ENCODE data around the gene SLC35F6. TPM values are rescaled to one million over a fixed set of nuclear protein-coding genes. Genes with fewer than 3 reads are reported as not detected.

SLC35F6 gene
- total RNA-seq, 3 donors from 2014 or later = 32.8 to 57.3 (median 55.1) TPM

GRCh38 chr2:26752656-26753055, 11.4 kb upstream of the SLC35F6 start:
- no peaks in the 10 kb centered on the region for H3K36me3 ChIP-seq
- no peak for TF ChIP-seq POLR2AphosphoS5 (IDR thresholded peaks at IDR 0.05)
- TF ChIP-seq CTCF (IDR thresholded peaks at IDR 0.05) = no peak
- TF ChIP-seq POLR2A (IDR thresholded peaks at IDR 0.05) = no peak
- H3K4me1 ChIP-seq = no peaks in the 10 kb centered on the region
- intact Hi-C loops (cut with DNase I; ENCODE audit: low total_unique reads) = no loop called here
- H3K27ac ChIP-seq = no peak overlapping the region
- no peak overlapping the region for H3K4me3 ChIP-seq
- DNase-seq (ENCODE audit: low spot score in 2 of 2) = no peak
- no peaks in the 10 kb centered on the region for H3K9me3 ChIP-seq
- no peaks in the 10 kb centered on the region for H3K27me3 ChIP-seq

DNA sequence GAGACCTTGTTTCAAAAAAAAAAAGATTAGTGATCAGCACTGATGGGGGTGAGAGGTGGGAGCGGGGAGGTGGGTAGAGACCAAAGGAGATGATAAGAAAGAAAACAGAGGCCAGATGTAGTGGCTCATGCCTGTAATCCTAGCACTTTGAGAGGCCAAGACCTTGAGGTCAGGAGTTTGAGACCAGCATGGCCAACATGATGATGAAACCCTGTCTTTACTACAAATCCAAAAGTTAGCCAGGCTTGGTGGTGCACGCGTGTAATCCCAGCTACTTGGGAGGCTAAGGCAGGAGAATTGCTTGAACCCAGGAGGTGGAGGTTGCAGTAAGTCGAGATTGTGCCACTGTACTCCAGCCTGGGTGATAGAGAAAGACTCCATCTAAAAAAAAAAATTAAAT, 9.5 kb upstream of the SLC35F6 start:
- intact Hi-C loops (cut with DNase I; ENCODE audit: low total_unique reads) = no loop called here
- H3K36me3 ChIP-seq = no peaks in the 10 kb centered on the region
- TF ChIP-seq CTCF (IDR thresholded peaks at IDR 0.05) (no peak), POLR2AphosphoS5 (IDR thresholded peaks at IDR 0.05) (no peak), POLR2A (IDR thresholded peaks at IDR 0.05) (no peak)
- DNase-seq (ENCODE audit: low spot score in 2 of 2) = no peak
- no peak overlapping the region for H3K4me3 ChIP-seq
- H3K27me3 ChIP-seq = no peaks in the 10 kb centered on the region
- H3K27ac ChIP-seq = no peak overlapping the region
- no peaks in the 10 kb centered on the region for H3K9me3 ChIP-seq
- H3K4me1 ChIP-seq = peaks cover 0 to 5% of the 10 kb centered on the region in 2 donors

DNA sequence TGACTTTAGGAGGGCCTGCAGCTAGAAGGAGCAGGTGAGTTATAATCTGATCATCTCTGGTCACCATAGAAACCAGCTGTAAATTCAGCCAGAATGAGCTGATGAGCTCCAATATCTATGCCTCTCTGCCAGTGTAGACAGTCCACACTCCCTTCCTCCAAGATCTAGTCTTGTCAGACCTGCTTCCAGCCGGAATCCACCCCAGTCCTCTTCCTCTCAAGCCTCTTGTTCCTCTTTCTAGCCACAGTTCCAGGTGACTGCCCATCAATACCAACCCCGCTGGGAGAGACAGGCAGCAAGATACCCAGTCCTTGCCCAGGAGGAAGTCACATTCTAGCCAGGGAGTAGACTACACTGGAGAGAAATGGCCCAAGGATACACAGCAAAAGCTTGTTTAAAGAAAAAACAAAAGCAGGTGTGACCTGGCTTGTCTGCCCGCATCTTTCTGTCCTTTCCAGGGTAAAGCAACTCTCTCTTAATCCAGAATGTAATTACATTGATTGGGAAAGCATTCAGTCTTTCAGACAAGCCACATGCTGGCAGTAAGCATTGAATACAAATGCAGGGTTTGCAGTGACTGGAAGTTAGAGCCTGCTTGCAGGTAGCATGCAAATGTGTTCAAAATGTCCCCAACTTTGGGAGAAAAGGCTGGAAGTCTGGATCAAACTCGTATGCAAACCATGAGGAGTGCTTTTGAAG, 9.0 kb upstream of the SLC35F6 start:
- H3K9me3 ChIP-seq = no peaks in the 10 kb centered on the region
- no peaks in the 10 kb centered on the region for H3K27me3 ChIP-seq
- intact Hi-C loops (cut with DNase I; ENCODE audit: low total_unique reads) = no loop called here
- TF ChIP-seq POLR2A (IDR thresholded peaks at IDR 0.05) = no peak
- TF ChIP-seq CTCF (IDR thresholded peaks at IDR 0.05) = no peak
- TF ChIP-seq POLR2AphosphoS5 (IDR thresholded peaks at IDR 0.05) = no peak
- H3K27ac ChIP-seq = peak overlapping the region in 1 of 2 donors; percentile 40
- no peak for DNase-seq (ENCODE audit: low spot score in 2 of 2)
- H3K36me3 ChIP-seq = no peaks in the 10 kb centered on the region
- H3K4me3 ChIP-seq = no peak overlapping the region
- peaks cover 0 to 5% of the 10 kb centered on the region in 2 donors for H3K4me1 ChIP-seq

DNA sequence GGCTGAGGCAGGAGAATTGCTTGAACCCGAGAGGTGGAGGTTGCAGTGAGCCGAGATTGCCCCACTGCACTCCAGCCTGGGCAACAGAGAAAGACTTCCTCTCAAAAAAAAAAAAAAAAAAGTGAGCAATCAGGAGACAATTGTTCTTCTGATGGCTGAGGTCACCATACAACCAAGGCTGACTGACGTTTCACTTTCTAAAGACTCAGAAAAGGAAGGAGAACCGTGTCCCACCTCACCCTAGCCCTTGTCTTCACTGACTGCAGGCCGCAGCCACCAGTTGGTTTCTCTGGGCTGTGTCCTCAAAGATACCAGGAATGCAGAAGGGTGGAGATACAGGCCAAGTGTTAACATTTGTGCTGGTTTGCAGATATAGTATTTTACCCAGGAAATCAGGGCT, 7.7 kb upstream of the SLC35F6 start:
- H3K36me3 ChIP-seq = no peaks in the 10 kb centered on the region
- H3K4me1 ChIP-seq = peaks cover 0 to 5% of the 10 kb centered on the region in 2 donors

DNA sequence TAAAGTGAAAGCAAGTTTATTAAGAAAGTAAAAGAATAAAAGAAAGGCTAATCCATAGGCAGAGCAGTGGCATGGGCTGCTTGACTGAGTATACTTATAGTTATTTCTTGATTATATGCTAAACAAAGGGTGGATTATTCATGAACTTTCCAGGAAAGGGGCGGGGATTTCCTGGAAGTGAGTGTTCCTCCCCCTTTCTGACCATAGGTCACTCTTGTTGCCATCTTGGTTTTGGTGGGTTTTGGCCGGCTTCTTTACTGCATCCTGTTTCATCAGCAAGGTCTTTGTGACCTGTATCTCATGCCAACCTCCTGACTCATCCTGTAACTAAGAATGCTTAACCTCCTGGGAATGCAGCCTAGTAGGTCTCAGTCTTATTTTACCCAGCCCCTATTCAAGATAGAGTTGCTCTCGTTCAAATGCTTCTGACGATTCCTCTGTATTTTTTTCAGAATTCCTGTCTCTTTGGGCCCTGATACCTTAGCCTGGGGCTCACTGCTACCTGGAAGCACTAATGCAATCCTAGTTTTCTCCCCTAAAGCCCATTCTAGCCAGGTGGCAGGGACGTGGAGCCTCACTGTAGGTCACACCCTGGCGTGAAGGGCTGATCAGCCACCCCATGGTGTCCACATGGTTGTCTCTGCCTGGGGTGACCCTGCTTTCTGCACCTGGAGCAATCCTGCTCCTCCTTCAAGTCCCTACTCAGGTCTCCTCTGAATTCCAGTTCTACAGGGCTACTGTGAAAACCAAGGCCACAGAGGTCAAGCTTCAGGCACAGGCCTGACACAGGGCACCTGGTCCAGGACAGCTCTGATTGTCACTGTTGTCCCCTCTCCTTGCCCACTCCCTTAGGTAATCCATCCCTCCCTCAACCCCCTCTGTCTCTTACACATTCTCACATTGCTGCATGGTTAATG, 6.0 kb upstream of the SLC35F6 start:
- H3K36me3 ChIP-seq = no peaks in the 10 kb centered on the region
- peak in 1 of 2 donors; percentile 90 for DNase-seq (ENCODE audit: low spot score in 2 of 2)

More for the DNA sequence above, 7.7 kb upstream of the SLC35F6 start:
- Histone ChIP-seq H3K27ac (no peak overlapping the region), H3K9me3 (no peaks in the 10 kb centered on the region), H3K4me3 (no peak overlapping the region), H3K27me3 (no peaks in the 10 kb centered on the region)
- intact Hi-C loops (cut with DNase I; ENCODE audit: low total_unique reads) = no loop called here
- TF ChIP-seq POLR2AphosphoS5 (IDR thresholded peaks at IDR 0.05) = no peak
- DNase-seq (ENCODE audit: low spot score in 2 of 2) = no peak

More for the DNA sequence above, 6.0 kb upstream of the SLC35F6 start:
- peak; percentile 45 to 77 (median 57) for TF ChIP-seq POLR2AphosphoS5 (IDR thresholded peaks at IDR 0.05)
- TF ChIP-seq CTCF (IDR thresholded peaks at IDR 0.05) = no peak
- Histone ChIP-seq H3K4me1 (peaks cover 0 to 5% of the 10 kb centered on the region in 2 donors), H3K9me3 (no peaks in the 10 kb centered on the region), H3K27me3 (no peaks in the 10 kb centered on the region), H3K4me3 (peak overlapping the region in 1 of 3 donors; percentile 2), H3K27ac (peak overlapping the region; percentile 84 to 94)
- intact Hi-C loops (cut with DNase I; ENCODE audit: low total_unique reads) = no loop called here

Measured in breast epithelium (tissue), 4 donors.